A549 (cell line): Measurements from ENCODE around the gene RSPH6A. TPM values are rescaled to one million over a fixed set of nuclear protein-coding genes. Genes with fewer than 3 reads are reported as not detected.

ENCODE experiments used
- ATAC-seq, 2 experiments: fragments of 200-7000 bp in 1 of 2; fragments of >200 bp in 1 of 2; cut with Nextera tagmentation in 1 of 2; cut with Tn5 transposase in 1 of 2; 3 replicates each; pipeline versions ENCODE4 v1.8.0 to v1.9.1; 2018 to 2020; ENCODE audit warnings: mild to moderate bottlenecking in 1 of 2, moderate library complexity in 1 of 2
- CTCF ChIA-PET: fragments of 300-600 bp; sonication (Branson Sonifier 250); formaldehyde crosslinking; extraction: SDS; loops from one replicate; lab custom pipeline; 2021; ENCODE audit warnings: antibody characterized with exemption, inconsistent platforms; lab: Yijun Ruan, JAX
- POLR2A ChIA-PET: fragments of 350-600 bp; formaldehyde crosslinking; extraction: SDS; loops from one replicate; lab custom pipeline; 2021; ENCODE audit warnings: antibody characterized with exemption, inconsistent platforms; lab: Yijun Ruan, JAX
- DNase-seq, 2 experiments: peaks; one replicate each; pipeline versions ENCODE4 v3.0.0 to v3.0.0-alpha.2; 2011 to 2016; ENCODE audit warnings: low read depth in 1 of 2, low spot score in 1 of 2
- FAIRE-seq: peaks from 2 replicates; lab custom pipeline; 2011; peaks lifted over from hg19 to GRCh38; lab: Jason Lieb, UNC
- H3K27ac ChIP-seq, 2 experiments: fragments of >200 bp; sonication (Bioruptor Twin); formaldehyde crosslinking; 3 replicates each; pipeline ENCODE4 v1.5.1; 2016 to 2017
- H3K4me1 ChIP-seq: fragments of >200 bp; sonication (Bioruptor Twin); formaldehyde crosslinking; 3 replicates; pipeline ENCODE4 v1.6.1; 2016
- H3K4me2 ChIP-seq: fragments of >200 bp; sonication (Bioruptor Twin); formaldehyde crosslinking; 3 replicates; pipeline ENCODE4 v1.6.1; 2016
- H3K4me3 ChIP-seq: fragments of >200 bp; sonication (Bioruptor Twin); formaldehyde crosslinking; 3 replicates; pipeline ENCODE4 v1.5.1; 2016
- H3K9me3 ChIP-seq: fragments of >200 bp; sonication (Bioruptor Twin); formaldehyde crosslinking; 3 replicates; pipeline ENCODE4 v1.6.1; 2016
- BHLHE40 ChIP-seq: IDR thresholded peaks from 2 replicates; pipeline ENCODE4 v1.6.1; 2012; ENCODE audit warnings: low read depth, low read length, inconsistent platforms
- CBX2 ChIP-seq: fragments of 200-600 bp; sonication (generic); IDR thresholded peaks from 2 replicates; pipeline ENCODE4 v1.6.1; 2016; ENCODE audit warnings: low read depth, mild to moderate bottlenecking, borderline replicate concordance
- EHMT2 ChIP-seq: fragments of 200-600 bp; sonication (generic); IDR thresholded peaks from 2 replicates; pipeline ENCODE4 v1.6.1; 2016; ENCODE audit warnings: antibody characterized with exemption, low read depth, mild to moderate bottlenecking, moderate library complexity
- HDAC2 ChIP-seq: fragments of 200-600 bp; sonication (generic); IDR thresholded peaks from 2 replicates; pipeline ENCODE4 v1.6.1; 2016
- HMGXB4 ChIP-seq: fragments of 250-450 bp; sonication (Bioruptor Pico); IDR thresholded peaks from 2 replicates; pipeline ENCODE4 v1.5.0; 2021; ENCODE audit warnings: mild to moderate bottlenecking, moderate library complexity, borderline replicate concordance
- HOXB5 ChIP-seq: fragments of 250-450 bp; sonication (Bioruptor Pico); IDR thresholded peaks from 2 replicates; pipeline ENCODE4 v1.5.0; 2020; ENCODE audit warnings: mild to moderate bottlenecking, moderate library complexity
- JUN ChIP-seq, 2 experiments: fragments of >200 bp; sonication (Bioruptor Twin); formaldehyde crosslinking; IDR thresholded peaks; 2 replicates in 1 of 2; 3 replicates in 1 of 2; pipeline ENCODE4 v1.6.1; 2016 to 2017
- KDM5A ChIP-seq: fragments of 200-600 bp; sonication (generic); IDR thresholded peaks from 2 replicates; pipeline ENCODE4 v1.6.1; 2016; ENCODE audit warnings: antibody characterized with exemption, mild to moderate bottlenecking
- NR3C1 ChIP-seq: fragments of >200 bp; sonication (Bioruptor Twin); formaldehyde crosslinking; IDR thresholded peaks from 3 replicates; pipeline ENCODE4 v1.6.1; 2017
- RARB ChIP-seq: fragments of 250-450 bp; sonication (Bioruptor Pico); IDR thresholded peaks from 2 replicates; pipeline ENCODE4 v1.8.0; 2021; ENCODE audit warnings: mild to moderate bottlenecking, moderate library complexity
- RFX5 ChIP-seq: fragments of 450-650 bp; IDR thresholded peaks from 2 replicates; pipeline ENCODE4 v1.7.1; 2014; ENCODE audit warnings: antibody characterized with exemption, mild to moderate bottlenecking, moderate library complexity
- TFCP2L1 ChIP-seq: fragments of 250-450 bp; sonication (Bioruptor Pico); IDR thresholded peaks from 2 replicates; pipeline ENCODE4 v1.5.0; 2021; ENCODE audit warnings: mild to moderate bottlenecking
- ZNF302 ChIP-seq: fragments of 250-450 bp; sonication (Bioruptor Pico); IDR thresholded peaks from 2 replicates; pipeline ENCODE4 v1.9.0; 2021; ENCODE audit warnings: inconsistent platforms, mild to moderate bottlenecking, moderate library complexity
- WGBS: methylation state at CpG from one replicate; pipeline ENCODE4 v1.1.6; 2017; ENCODE audit errors: missing lambda C conversion rate; 5-methylcytosine and 5-hydroxymethylcytosine counted together
- polyA plus RNA-seq, 4 experiments: library from polyadenylated mRNA; depleted of rRNA in 3 of 4; stranded (reverse); fragments of >200 nt; fragmentation: RNase III in 1 of 4; extraction: RNeasy Plus Mini Kit Qiagen cat#74134 plus additional on column Dnase treatment in 1 of 4; gene quantifications; 2 replicates in 3 of 4; 3 replicates in 1 of 4; pipeline ENCODE4 v1.2.3, GENCODE V29; 2011 to 2017
- TF ChIP-seq, protein P1 (sequence below): fragments of >200 bp; sonication (Bioruptor Twin); formaldehyde crosslinking; IDR thresholded peaks from 3 replicates; pipeline ENCODE4 v1.5.1; 2016
- TF ChIP-seq, protein P2 (sequence below): IDR thresholded peaks from 2 replicates; pipeline ENCODE4 v1.6.1; 2012
- TF ChIP-seq, protein P3 (sequence below): fragments of 200-600 bp; sonication (generic); IDR thresholded peaks from 2 replicates; pipeline ENCODE4 v1.6.1; 2016; ENCODE audit warnings: antibody characterized with exemption, mild to moderate bottlenecking, moderate library complexity
- TF ChIP-seq, protein P4 (sequence below): fragments of 250-450 bp; sonication (Bioruptor Pico); IDR thresholded peaks from 2 replicates; pipeline ENCODE4 v1.5.0; 2020; ENCODE audit warnings: low read depth, mild to moderate bottlenecking, moderate library complexity
- TF ChIP-seq, protein P5 (sequence below): fragments of 150-350 bp; IDR thresholded peaks from 2 replicates; pipeline ENCODE4 v1.6.1; 2014; ENCODE audit warnings: low read depth, mild to moderate bottlenecking, low read length

Gene RSPH6A
- polyA plus RNA-seq, 2 of the 4 experiments (the other 2 are of a cell fraction), result not detected

DNA sequence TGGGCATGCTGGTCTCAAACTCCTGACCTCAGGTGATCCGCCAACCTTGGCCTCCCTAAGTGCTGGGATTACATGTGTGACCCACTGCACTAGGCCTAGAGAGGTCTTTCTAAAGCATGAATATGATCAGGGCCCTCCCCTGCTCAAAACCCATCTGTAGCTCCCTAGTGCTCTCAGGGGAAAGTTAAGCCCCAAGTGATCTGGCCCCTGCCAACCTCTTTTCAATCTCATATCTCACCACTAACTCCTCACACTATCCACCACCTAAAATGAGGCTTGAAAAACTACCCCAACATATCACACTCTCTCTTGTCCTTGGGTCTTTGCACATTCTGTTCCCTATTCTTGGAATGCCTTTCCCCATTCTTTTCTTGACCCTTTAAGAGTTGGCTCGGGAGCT is 20.5 kb downstream of the RSPH6A start:
- WGBS, result 80% methylated on average over 2 of the region's 2 CpGs
- peaks cover 28% of the 10 kb centered on the region for H3K4me1 ChIP-seq
- CTCF ChIA-PET, result interaction anchor here (0.9 to 74.3 kb wide), 3 partner anchors 10 to 106 kb away, joined by 3 to 2204 read pairs (median 2204); partner anchors contain the start of genes DMPK, DMWD, RSPH6A and SIX5
- no peaks in the 10 kb centered on the region for H3K9me3 ChIP-seq
- FAIRE-seq, result no peak
- TF ChIP-seq JUN (IDR thresholded peaks at IDR 0.05), result no peak
- no peak for TF ChIP-seq NR3C1
- TF ChIP-seq, protein P1, sequence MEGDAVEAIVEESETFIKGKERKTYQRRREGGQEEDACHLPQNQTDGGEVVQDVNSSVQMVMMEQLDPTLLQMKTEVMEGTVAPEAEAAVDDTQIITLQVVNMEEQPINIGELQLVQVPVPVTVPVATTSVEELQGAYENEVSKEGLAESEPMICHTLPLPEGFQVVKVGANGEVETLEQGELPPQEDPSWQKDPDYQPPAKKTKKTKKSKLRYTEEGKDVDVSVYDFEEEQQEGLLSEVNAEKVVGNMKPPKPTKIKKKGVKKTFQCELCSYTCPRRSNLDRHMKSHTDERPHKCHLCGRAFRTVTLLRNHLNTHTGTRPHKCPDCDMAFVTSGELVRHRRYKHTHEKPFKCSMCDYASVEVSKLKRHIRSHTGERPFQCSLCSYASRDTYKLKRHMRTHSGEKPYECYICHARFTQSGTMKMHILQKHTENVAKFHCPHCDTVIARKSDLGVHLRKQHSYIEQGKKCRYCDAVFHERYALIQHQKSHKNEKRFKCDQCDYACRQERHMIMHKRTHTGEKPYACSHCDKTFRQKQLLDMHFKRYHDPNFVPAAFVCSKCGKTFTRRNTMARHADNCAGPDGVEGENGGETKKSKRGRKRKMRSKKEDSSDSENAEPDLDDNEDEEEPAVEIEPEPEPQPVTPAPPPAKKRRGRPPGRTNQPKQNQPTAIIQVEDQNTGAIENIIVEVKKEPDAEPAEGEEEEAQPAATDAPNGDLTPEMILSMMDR, result no peak
- no peak for TF ChIP-seq HMGXB4 (CRISPR knock-in tag)
- TF ChIP-seq, protein P2, sequence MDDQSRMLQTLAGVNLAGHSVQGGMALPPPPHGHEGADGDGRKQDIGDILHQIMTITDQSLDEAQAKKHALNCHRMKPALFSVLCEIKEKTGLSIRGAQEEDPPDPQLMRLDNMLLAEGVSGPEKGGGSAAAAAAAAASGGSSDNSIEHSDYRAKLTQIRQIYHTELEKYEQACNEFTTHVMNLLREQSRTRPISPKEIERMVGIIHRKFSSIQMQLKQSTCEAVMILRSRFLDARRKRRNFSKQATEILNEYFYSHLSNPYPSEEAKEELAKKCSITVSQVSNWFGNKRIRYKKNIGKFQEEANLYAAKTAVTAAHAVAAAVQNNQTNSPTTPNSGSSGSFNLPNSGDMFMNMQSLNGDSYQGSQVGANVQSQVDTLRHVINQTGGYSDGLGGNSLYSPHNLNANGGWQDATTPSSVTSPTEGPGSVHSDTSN, result no peak
- TF ChIP-seq, protein P3, sequence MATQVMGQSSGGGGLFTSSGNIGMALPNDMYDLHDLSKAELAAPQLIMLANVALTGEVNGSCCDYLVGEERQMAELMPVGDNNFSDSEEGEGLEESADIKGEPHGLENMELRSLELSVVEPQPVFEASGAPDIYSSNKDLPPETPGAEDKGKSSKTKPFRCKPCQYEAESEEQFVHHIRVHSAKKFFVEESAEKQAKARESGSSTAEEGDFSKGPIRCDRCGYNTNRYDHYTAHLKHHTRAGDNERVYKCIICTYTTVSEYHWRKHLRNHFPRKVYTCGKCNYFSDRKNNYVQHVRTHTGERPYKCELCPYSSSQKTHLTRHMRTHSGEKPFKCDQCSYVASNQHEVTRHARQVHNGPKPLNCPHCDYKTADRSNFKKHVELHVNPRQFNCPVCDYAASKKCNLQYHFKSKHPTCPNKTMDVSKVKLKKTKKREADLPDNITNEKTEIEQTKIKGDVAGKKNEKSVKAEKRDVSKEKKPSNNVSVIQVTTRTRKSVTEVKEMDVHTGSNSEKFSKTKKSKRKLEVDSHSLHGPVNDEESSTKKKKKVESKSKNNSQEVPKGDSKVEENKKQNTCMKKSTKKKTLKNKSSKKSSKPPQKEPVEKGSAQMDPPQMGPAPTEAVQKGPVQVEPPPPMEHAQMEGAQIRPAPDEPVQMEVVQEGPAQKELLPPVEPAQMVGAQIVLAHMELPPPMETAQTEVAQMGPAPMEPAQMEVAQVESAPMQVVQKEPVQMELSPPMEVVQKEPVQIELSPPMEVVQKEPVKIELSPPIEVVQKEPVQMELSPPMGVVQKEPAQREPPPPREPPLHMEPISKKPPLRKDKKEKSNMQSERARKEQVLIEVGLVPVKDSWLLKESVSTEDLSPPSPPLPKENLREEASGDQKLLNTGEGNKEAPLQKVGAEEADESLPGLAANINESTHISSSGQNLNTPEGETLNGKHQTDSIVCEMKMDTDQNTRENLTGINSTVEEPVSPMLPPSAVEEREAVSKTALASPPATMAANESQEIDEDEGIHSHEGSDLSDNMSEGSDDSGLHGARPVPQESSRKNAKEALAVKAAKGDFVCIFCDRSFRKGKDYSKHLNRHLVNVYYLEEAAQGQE, result no peak
- no peak for TF ChIP-seq HDAC2
- TF ChIP-seq, protein P4, sequence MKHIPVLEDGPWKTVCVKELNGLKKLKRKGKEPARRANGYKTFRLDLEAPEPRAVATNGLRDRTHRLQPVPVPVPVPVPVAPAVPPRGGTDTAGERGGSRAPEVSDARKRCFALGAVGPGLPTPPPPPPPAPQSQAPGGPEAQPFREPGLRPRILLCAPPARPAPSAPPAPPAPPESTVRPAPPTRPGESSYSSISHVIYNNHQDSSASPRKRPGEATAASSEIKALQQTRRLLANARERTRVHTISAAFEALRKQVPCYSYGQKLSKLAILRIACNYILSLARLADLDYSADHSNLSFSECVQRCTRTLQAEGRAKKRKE (CRISPR knock-in tag), result no peak
- TF ChIP-seq HOXB5 (CRISPR knock-in tag), result no peak
- TF ChIP-seq KDM5A, result no peak
- no peak for TF ChIP-seq EHMT2
- no peak for TF ChIP-seq BHLHE40
- no peak for TF ChIP-seq TFCP2L1 (CRISPR knock-in tag)
- no peak for TF ChIP-seq CBX2
- TF ChIP-seq, protein P5, sequence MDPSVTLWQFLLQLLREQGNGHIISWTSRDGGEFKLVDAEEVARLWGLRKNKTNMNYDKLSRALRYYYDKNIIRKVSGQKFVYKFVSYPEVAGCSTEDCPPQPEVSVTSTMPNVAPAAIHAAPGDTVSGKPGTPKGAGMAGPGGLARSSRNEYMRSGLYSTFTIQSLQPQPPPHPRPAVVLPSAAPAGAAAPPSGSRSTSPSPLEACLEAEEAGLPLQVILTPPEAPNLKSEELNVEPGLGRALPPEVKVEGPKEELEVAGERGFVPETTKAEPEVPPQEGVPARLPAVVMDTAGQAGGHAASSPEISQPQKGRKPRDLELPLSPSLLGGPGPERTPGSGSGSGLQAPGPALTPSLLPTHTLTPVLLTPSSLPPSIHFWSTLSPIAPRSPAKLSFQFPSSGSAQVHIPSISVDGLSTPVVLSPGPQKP, result no peak
- no peak for TF ChIP-seq RARB
- TF ChIP-seq RFX5, result no peak
- no peak for TF ChIP-seq ZNF302 (CRISPR knock-in tag)
- TF ChIP-seq, all 56 proteins: peak for 0
- ATAC-seq (no peak), DNase-seq (no peak)
- POLR2A ChIA-PET, result no interaction called here
- no peak overlapping the region for H3K4me2 ChIP-seq
- no peak overlapping the region for H3K27ac ChIP-seq
- H3K4me3 ChIP-seq, result no peak overlapping the region
